Activated naive CD4-positive, alpha-beta T cell treated with anti-CD3 and anti-CD28 coated beads, Interleukin-2, amount 50 U/mL, for 24 hours (primary cell): ENCODE results near the gene IFT81.
A peak's percentile ranks its signal among the peaks of the same experiment; 100 is the strongest.
"Not testable (repeated sequence)": the region's sequence is repeated elsewhere in the genome, so short reads cannot be mapped to it uniquely, and the experiment has no call there.

ENCODE experiments used
- H3K27ac Mint-ChIP-seq: one replicate; pipeline ENCODE4 v1.8.0; 2021; ENCODE audit warnings: mild to moderate bottlenecking, mixed read lengths
- H3K27me3 Mint-ChIP-seq: one replicate; pipeline ENCODE4 v1.8.0; 2021; ENCODE audit warnings: mixed read lengths
- H3K36me3 Mint-ChIP-seq: one replicate; pipeline ENCODE4 v1.8.0; 2021; ENCODE audit warnings: mixed read lengths
- H3K4me1 Mint-ChIP-seq: one replicate; pipeline ENCODE4 v1.8.0; 2021; ENCODE audit warnings: mixed read lengths
- H3K4me3 Mint-ChIP-seq: one replicate; pipeline ENCODE4 v1.8.0; 2021; ENCODE audit warnings: mild to moderate bottlenecking, mixed read lengths
- H3K9me3 Mint-ChIP-seq: one replicate; pipeline ENCODE4 v1.8.0; 2021; ENCODE audit warnings: mixed read lengths

Gene IFT81

GRCh38 chr12:110104188-110105094 lies 19.7 kb upstream of the IFT81 start:
- H3K9me3 Mint-ChIP-seq: no peaks in the 10 kb centered on the region
- no peak overlapping the region for H3K27ac Mint-ChIP-seq
- H3K4me1 Mint-ChIP-seq: peaks cover 5% of the 10 kb centered on the region
- no peak overlapping the region for H3K4me3 Mint-ChIP-seq
- peaks cover 3% of the 10 kb centered on the region for H3K27me3 Mint-ChIP-seq
- H3K36me3 Mint-ChIP-seq: no peaks in the 10 kb centered on the region

DNA sequence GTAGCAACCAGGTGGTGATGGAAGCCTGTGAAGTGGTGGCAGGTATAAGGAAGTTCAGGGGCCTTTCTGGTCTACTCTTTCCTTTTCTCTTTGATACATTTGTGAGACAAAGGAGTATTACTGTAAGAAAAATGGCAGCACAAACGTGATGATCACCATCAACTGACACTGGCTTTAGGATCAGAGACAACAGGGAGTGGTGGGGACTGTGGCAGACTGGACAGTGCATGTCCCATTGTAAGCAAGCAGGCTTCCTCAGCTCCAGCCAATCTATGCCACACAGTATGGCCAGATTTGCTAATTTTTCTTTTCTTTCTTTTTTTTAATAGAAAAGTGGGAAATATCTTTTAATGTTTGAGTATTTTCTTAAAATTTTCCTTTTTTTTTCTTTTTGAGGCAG lies 19.0 kb upstream of the IFT81 start:
- peaks cover 3% of the 10 kb centered on the region for H3K27me3 Mint-ChIP-seq
- no peaks in the 10 kb centered on the region for H3K9me3 Mint-ChIP-seq
- no peaks in the 10 kb centered on the region for H3K36me3 Mint-ChIP-seq
- no peak overlapping the region for H3K4me3 Mint-ChIP-seq
- H3K27ac Mint-ChIP-seq: no peak overlapping the region
- peaks cover 3% of the 10 kb centered on the region for H3K4me1 Mint-ChIP-seq

DNA sequence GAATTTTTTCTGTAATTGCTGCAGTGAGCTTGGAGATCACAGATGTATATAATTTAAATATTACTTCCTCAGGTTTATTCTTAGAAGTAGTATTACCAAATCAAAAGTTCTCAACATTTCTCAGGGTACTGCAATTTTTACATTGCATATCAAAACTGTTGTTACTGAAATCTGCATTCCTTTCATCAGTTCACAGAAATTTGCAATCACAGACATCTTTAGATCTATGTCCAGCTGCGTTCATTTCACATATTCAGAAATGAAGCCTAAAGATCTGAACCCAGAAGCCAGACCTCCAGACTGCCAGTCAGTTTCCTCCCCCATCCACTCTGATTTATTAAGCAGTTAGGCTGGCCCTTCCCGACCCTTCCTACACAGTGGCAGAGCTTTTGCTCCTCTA lies 18.2 kb upstream of the IFT81 start:
- H3K36me3 Mint-ChIP-seq: no peaks in the 10 kb centered on the region
- H3K27me3 Mint-ChIP-seq: peaks cover 3% of the 10 kb centered on the region
- H3K9me3 Mint-ChIP-seq: no peaks in the 10 kb centered on the region
- peak overlapping the region; percentile 79 for H3K27ac Mint-ChIP-seq
- no peaks in the 10 kb centered on the region for H3K4me1 Mint-ChIP-seq
- H3K4me3 Mint-ChIP-seq: no peak overlapping the region

- Mint-ChIP-seq H3K4me3 (no peak overlapping the region), H3K9me3 (no peaks in the 10 kb centered on the region), H3K4me1 (no peaks in the 10 kb centered on the region), H3K27me3 (peaks cover 3% of the 10 kb centered on the region), H3K27ac (no peak overlapping the region), H3K36me3 (no peaks in the 10 kb centered on the region)
Observed at GRCh38 chr12:110107369-110108281, 16.5 kb upstream of the IFT81 start.

- Mint-ChIP-seq H3K27me3 (peaks cover 3% of the 10 kb centered on the region), H3K4me1 (no peaks in the 10 kb centered on the region), H3K4me3 (no peak overlapping the region), H3K36me3 (no peaks in the 10 kb centered on the region), H3K27ac (no peak overlapping the region), H3K9me3 (no peaks in the 10 kb centered on the region)
Observed at GRCh38 chr12:110108309-110109036, 15.7 kb upstream of the IFT81 start.

GRCh38 chr12:110109037-110109836 lies 14.9 kb upstream of the IFT81 start:
- H3K27ac Mint-ChIP-seq: no peak overlapping the region
- no peak overlapping the region for H3K4me3 Mint-ChIP-seq
- peaks cover 3% of the 10 kb centered on the region for H3K27me3 Mint-ChIP-seq
- H3K36me3 Mint-ChIP-seq: no peaks in the 10 kb centered on the region
- H3K4me1 Mint-ChIP-seq: no peaks in the 10 kb centered on the region
- no peaks in the 10 kb centered on the region for H3K9me3 Mint-ChIP-seq

DNA sequence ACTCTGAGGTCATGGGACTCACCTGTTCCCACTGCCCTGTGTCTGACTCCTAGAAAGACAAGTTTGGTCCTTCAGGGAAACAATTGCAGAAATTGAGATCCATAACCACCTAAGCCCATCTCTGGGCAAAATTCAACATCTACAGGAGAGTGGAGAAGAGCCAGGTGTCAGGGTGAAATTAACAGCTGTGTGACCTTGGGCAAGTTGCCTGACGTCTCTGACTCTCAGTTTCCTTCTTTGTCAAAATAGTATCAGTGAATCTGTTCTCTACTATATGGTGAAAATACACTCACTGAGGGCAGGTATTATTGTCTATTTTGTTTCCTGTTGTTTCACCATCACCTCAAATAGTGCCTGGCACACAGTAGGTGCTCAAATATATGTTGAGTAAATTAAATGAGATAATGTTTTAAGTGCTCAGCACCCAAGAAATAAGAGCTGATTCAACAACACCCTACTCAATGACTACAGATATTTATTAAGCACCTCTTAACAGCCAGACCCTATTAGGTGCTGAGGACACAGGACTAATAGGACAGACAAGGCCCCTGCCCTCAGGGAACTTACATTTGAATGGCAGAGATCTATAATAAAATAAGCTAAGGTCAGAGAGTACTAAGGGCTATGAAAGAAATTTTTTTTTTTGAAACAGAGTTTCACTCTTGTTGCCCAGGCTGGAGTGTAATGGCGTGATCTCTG lies 14.2 kb upstream of the IFT81 start:
- no peaks in the 10 kb centered on the region for H3K9me3 Mint-ChIP-seq
- peaks cover 3% of the 10 kb centered on the region for H3K27me3 Mint-ChIP-seq

DNA sequence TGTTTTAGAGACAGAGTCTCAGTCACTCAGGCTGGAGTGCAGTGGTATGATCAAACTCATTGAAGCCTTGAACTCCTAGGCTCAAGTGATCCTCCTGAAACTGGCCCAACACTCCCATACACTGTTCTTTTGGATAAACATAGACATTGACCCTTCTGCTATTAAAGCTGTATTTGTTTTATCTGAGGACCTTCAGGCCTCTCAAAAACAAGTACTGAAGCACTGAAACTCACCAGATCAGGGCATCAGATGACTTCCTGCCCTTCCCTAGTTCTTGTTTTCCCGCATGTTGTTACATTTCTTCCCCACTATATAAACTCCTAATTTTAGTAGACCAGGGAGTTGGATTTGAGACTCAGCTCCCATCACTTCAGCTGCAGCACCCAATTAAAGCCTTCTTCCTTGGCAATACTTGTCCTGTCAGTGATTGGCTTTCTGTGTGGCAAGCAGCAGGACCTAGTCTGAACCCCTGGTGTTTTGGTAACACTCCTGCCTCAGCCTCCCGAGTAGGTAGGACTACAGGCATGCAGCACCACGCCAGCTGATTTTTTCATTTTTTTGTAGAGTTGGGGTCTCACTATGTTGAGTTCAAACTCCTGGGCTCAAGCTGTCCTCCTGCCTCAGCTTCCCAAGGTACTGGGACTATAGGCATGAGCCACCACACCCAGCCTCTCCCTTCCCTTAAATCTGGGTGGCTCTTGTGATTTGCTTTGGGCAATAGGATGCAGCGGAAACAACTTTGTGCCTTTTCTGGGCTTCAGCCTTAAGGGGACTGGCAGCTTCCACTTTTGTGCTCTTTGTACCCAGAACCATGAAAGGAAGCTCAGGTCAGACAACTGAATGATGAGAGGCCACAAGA lies 12.5 kb upstream of the IFT81 start:
- no peaks in the 10 kb centered on the region for H3K4me1 Mint-ChIP-seq
- no peaks in the 10 kb centered on the region for H3K36me3 Mint-ChIP-seq
- peaks cover 3% of the 10 kb centered on the region for H3K27me3 Mint-ChIP-seq
- no peak overlapping the region for H3K27ac Mint-ChIP-seq
- no peak overlapping the region for H3K4me3 Mint-ChIP-seq
- H3K9me3 Mint-ChIP-seq: no peaks in the 10 kb centered on the region

More for the DNA sequence above, 14.2 kb upstream of the IFT81 start:
- Mint-ChIP-seq H3K4me3 (no peak overlapping the region), H3K4me1 (no peaks in the 10 kb centered on the region), H3K36me3 (no peaks in the 10 kb centered on the region), H3K27ac (no peak overlapping the region)

GRCh38 chr12:110112335-110112660 lies 11.9 kb upstream of the IFT81 start:
- Mint-ChIP-seq H3K4me1 (no peaks in the 10 kb centered on the region), H3K36me3 (no peaks in the 10 kb centered on the region), H3K27ac (no peak overlapping the region)

GRCh38 chr12:110114528-110114937 lies 9.6 kb upstream of the IFT81 start:
- H3K27ac Mint-ChIP-seq: no peak overlapping the region
- H3K9me3 Mint-ChIP-seq: no peaks in the 10 kb centered on the region
- no peaks in the 10 kb centered on the region for H3K27me3 Mint-ChIP-seq
- no peaks in the 10 kb centered on the region for H3K36me3 Mint-ChIP-seq
- H3K4me3 Mint-ChIP-seq: no peak overlapping the region
- no peaks in the 10 kb centered on the region for H3K4me1 Mint-ChIP-seq

More at GRCh38 chr12:110112335-110112660, 11.9 kb upstream of the IFT81 start:
- Mint-ChIP-seq H3K4me3 (no peak overlapping the region), H3K9me3 (no peaks in the 10 kb centered on the region), H3K27me3 (peaks cover 3% of the 10 kb centered on the region)

GRCh38 chr12:110115675-110116074 lies 8.5 kb upstream of the IFT81 start:
- Mint-ChIP-seq H3K27ac (no peak overlapping the region), H3K4me3 (no peak overlapping the region), H3K4me1 (no peaks in the 10 kb centered on the region), H3K9me3 (no peaks in the 10 kb centered on the region), H3K27me3 (no peaks in the 10 kb centered on the region), H3K36me3 (no peaks in the 10 kb centered on the region)

DNA sequence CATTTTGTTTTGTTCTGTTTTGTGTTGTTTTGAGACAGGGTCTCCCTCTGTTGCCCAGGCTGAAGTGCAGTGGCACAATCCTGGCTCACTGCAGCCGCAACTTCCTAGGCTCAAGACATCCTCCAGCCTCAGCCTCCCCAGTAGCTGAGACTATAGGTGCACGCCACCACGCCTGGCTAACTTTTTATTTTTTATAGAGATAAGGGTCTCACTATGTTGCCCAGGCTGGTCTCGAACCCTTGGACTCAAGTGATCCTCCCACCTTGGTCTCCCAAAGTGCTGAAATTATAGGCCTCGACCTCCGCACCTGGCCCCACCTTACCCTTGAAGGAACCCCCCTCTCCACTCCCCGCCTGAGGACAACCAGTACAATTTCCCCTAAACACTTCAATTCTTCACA lies 7.5 kb upstream of the IFT81 start:
- no peaks in the 10 kb centered on the region for H3K27me3 Mint-ChIP-seq
- H3K27ac Mint-ChIP-seq: no peak overlapping the region
- H3K4me3 Mint-ChIP-seq: no peak overlapping the region
- H3K4me1 Mint-ChIP-seq: no peaks in the 10 kb centered on the region
- no peaks in the 10 kb centered on the region for H3K36me3 Mint-ChIP-seq
- H3K9me3 Mint-ChIP-seq: no peaks in the 10 kb centered on the region

DNA sequence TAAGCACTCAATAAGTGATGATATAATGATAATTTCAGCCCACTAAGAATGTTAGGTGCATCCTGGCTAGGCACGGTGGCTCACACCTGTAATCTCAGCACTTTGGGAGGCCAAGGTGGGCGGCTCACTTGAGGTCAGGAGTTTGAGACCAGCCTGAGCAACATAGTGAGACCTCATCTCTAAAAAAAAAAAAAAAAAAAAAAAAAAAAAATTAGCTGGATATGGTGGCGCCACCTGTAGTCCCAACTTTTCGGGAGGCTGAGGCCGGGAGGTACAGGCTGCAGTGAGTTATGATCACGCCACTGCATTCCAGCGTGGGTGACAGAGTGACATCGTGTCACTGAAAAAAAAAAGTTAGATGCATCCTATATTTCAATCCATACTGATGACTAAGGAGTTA lies 6.9 kb upstream of the IFT81 start:
- not testable (repeated sequence) for H3K36me3 Mint-ChIP-seq, H3K27ac Mint-ChIP-seq, H3K27me3 Mint-ChIP-seq, H3K9me3 Mint-ChIP-seq, H3K4me3 Mint-ChIP-seq, H3K4me1 Mint-ChIP-seq
